Astrocyte of the spinal cord (primary cell): ENCODE results near the gene YIPF2.

ENCODE experiments used
- DNase-seq: peaks from one replicate; pipeline ENCODE4 v3.0.0; 2011; ENCODE audit warnings: low read depth, low spot score
- H3K4me3 ChIP-seq: 2 replicates; pipeline ENCODE4 v1.5.1; 2011; ENCODE audit warnings: low read depth, mild to moderate bottlenecking, low read length, moderate library complexity
- in situ Hi-C: cut with HindIII; loops from 2 replicates; pipeline ENCODE4 v1.10.0; 2017; ENCODE audit warnings: low sequenced_read_pairs
- TF ChIP-seq, protein P1 (sequence below): IDR thresholded peaks from 2 replicates; pipeline ENCODE4 v1.5.1; 2012; ENCODE audit warnings: low read depth, mild to moderate bottlenecking, low read length, inconsistent platforms

YIPF2 gene

DNA sequence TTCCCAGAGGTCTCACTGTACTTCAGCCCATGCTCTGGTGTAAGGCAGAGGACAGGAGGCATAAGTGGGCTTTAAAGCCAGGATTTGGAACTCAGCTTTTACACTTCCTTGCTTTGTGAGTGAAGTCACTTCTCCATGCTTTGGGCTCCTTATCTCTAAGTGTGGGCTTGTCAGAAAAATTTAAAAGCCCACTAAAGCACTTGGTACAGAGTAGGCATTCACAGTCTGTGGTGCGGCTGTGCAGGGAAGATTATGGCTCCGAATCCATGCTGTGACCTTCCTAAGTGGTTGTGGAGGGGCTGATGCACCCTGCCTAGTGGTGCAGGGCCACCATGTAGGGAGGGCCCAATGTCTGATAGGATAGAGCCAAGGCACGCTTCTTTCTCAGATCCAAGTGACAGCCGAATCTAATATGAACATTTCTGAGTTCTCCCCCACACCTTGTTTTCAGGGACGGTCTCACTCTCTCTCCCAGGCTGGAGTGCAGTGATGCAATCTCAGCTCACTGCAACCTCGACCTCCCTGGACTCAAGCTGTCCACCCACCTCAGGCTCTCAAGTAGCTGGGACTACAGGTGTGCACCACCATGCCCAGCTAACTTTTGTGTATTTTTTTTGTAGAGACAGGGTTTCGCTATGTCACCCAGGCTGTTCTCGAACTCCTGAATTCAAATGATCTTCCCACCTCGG lies 7.1 kb upstream of the YIPF2 start:
- in situ Hi-C loops: no loop called here
- TF ChIP-seq, protein P1, sequence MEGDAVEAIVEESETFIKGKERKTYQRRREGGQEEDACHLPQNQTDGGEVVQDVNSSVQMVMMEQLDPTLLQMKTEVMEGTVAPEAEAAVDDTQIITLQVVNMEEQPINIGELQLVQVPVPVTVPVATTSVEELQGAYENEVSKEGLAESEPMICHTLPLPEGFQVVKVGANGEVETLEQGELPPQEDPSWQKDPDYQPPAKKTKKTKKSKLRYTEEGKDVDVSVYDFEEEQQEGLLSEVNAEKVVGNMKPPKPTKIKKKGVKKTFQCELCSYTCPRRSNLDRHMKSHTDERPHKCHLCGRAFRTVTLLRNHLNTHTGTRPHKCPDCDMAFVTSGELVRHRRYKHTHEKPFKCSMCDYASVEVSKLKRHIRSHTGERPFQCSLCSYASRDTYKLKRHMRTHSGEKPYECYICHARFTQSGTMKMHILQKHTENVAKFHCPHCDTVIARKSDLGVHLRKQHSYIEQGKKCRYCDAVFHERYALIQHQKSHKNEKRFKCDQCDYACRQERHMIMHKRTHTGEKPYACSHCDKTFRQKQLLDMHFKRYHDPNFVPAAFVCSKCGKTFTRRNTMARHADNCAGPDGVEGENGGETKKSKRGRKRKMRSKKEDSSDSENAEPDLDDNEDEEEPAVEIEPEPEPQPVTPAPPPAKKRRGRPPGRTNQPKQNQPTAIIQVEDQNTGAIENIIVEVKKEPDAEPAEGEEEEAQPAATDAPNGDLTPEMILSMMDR: no peak
- DNase-seq: no peak
- no peak overlapping the region for H3K4me3 ChIP-seq

DNA sequence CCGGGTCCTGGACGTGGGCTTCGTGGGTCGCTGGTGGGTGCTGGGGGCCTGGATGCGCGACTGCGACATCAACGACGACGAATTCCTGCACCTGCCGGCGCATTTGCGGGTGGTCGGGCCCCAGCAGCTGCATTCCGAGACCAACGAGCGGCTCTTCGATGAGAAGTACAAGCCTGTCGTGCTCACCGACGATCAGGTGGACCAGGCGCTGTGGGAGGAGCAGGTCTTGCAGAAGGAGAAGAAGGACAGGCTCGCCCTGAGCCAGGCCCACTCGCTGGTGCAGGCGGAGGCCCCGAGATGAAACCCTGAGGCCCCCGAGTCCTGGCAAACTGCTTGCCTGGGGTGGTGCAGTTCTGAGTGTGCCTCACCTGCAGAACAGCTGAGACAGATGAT lies 959 bp upstream of the YIPF2 start:
- DNase-seq: no peak
- in situ Hi-C loops: no loop called here
- TF ChIP-seq, protein P1: no peak
- H3K4me3 ChIP-seq: peak overlapping the region; percentile 91

DNA sequence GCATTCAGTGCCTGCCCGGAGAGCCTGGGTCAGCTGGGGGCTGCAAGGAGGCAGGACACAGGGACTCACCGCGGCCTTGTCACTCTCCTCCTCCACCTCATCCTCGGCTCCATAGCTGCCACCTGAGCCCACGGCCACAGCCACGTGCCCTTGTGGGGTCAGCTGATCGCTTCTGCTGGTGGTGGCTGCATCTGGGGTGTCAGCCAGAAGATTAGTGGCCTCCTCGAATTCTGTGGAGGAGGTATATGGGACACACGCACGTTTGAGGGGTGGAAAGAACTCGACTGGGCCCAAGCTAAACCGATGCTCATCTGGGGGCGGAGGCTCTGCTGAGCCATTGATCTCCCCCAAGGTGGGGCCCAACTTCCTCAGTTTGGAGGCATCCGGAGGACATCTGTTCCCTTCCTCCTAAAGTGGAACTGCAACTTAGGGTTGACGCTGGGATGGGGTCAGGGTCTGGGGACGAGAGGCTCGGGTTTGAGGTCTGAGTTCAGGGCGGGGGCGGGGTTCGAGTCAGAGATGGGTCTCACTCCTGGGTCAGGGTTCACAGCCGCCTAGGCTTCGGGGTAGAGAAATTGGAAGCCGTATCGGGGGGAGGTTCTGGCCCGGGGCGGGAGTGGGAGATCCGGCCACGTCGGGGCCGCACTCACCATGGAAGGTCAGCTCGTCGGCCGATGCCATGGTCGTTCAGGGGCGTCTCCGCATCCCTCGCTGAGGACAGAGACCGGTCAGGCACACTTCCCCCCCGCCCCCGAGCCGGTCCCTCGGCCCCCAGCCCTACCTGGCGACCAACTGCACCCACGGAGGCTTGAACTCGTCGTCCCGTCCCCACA lies 493 bp downstream of the YIPF2 start:
- in situ Hi-C loops: no loop called here

DNA sequence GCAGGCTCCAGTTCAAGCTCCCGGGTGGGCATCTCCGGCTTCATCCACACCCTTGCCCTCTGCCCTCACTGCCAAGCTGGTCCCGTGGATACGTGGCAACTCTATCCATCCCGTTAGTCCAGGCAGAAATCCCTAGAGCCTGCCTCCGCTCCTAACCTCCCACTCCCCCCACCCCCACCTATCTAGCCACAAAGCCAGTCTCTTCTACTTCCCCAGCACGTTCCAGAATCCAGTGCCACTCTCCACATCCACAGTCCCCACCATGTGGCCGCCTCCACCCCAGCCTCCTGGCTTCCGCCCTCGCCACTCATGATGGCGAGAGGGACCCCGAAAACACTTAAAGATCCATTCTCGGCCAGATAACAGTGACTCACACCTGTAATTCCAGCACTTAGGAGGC lies 3.8 kb downstream of the YIPF2 start:
- in situ Hi-C loops: no loop called here
- H3K4me3 ChIP-seq: no peak overlapping the region
- TF ChIP-seq, protein P1: no peak
- no peak for DNase-seq

More for the DNA sequence above, 493 bp downstream of the YIPF2 start:
- no peak for DNase-seq
- peak overlapping the region; percentile 91 for H3K4me3 ChIP-seq
- TF ChIP-seq, protein P1: no peak

DNA sequence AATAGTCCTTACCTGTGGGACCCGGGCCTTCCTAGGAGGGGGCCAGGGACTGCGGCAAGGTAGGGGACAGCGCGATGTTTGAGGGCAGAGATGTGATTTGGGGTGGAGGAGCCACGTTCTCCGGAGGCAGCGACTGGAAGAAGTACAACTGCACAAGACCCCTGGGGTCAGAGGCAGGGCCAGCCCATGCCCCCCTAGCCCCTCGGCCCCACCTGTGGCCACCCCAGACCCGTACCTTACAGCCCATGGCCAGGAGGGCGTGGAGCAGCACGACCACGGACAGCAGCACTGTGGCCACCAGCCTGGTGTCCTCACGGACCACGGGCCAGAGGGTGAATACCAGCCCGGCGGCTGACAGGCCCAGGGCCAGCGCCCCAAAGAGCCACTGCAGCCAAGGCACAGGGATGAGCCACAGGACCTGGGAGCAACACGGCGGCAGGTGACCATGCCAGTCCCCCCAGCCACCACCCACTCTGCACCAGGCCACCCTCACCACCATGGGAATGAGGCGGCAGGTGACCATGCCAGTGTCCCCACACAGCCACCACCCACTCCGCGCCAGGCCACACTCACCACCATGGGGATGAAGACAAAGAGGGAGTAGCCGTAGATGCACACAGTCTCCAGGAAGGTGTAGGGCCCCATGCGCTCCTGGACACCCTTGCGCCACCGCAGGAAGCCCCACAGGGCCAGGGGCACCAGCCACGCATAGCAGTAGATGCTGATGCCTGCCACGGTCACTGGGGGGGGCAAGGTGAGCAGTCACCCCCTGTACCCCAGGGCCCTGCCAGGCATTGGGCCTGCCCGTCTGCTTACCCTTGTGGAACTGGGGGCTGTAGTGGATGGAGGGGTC lies 5.0 kb downstream of the YIPF2 start:
- H3K4me3 ChIP-seq: no peak overlapping the region
- TF ChIP-seq, protein P1: no peak
- in situ Hi-C loops: no loop called here
- no peak for DNase-seq

DNA sequence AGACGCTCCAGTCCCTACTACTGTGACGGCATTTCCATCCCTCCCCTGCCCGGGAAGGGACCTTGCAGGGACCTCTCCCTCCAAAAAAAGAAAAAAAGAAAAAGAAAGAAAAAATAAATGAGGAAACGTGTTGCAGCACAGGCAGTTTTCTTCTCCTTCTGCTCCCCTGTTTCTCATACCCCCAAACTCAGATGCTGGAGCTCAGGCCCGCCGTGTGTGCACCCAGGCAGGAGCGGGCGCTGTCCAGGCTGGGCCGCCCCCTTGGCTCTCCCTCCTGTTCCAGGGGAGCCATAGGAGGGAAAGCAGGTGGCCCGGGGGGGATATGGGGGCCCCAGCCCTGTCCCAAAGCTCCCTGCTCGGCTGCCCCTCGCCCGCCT lies 5.8 kb downstream of the YIPF2 start:
- no peak overlapping the region for H3K4me3 ChIP-seq
- TF ChIP-seq, protein P1: no peak
- in situ Hi-C loops: no loop called here
- no peak for DNase-seq
